ENCODE data around the gene NFKBIZ. TPM values are rescaled to one million over a fixed set of nuclear protein-coding genes. Genes with fewer than 3 reads are reported as not detected.

NFKBIZ gene
- total and polyA plus RNA-seq, 9 of the 15 experiments (the other 6 are each of a cell fraction or from before 2014, with no cell fraction given), result 1.2 to 13.7 (median 5.7) TPM

- TF ChIP-seq POLR2A (conservative IDR thresholded peaks at IDR 0.05), result no peak
- no peak for TF ChIP-seq FOXM1 (IDR thresholded peaks at IDR 0.05; ENCODE audit: low read depth)
- no peak for TF ChIP-seq FOXM1 (CRISPR knock-in tag; IDR thresholded peaks at IDR 0.05; ENCODE audit: low read depth)
- peak; percentile 84 for TF ChIP-seq CEBPB (tag; IDR thresholded peaks at IDR 0.05)
- TF ChIP-seq CAMTA2 (CRISPR knock-in tag; conservative IDR thresholded peaks at IDR 0.05), result no peak
- TF ChIP-seq, protein P1, sequence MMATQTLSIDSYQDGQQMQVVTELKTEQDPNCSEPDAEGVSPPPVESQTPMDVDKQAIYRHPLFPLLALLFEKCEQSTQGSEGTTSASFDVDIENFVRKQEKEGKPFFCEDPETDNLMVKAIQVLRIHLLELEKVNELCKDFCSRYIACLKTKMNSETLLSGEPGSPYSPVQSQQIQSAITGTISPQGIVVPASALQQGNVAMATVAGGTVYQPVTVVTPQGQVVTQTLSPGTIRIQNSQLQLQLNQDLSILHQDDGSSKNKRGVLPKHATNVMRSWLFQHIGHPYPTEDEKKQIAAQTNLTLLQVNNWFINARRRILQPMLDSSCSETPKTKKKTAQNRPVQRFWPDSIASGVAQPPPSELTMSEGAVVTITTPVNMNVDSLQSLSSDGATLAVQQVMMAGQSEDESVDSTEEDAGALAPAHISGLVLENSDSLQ (IDR thresholded peaks at IDR 0.05), result 0 out of 2 replicates have a peak, but pooled peaks have one; percentile 12
- TF ChIP-seq MEIS2 (IDR thresholded peaks at IDR 0.05; ENCODE audit: partially characterized antibody), result peak; percentile 54
- no peak for TF ChIP-seq PBX2 (CRISPR knock-in tag; IDR thresholded peaks at IDR 0.05; ENCODE audit: low read depth)
- TF ChIP-seq PBX2 (tag; conservative IDR thresholded peaks at IDR 0.05; ENCODE audit: low read depth), result peak; percentile 58
- no peak for TF ChIP-seq CEBPG (CRISPR knock-in tag; IDR thresholded peaks at IDR 0.05)
- TF ChIP-seq CEBPG (tag; conservative IDR thresholded peaks at IDR 0.05 in 1 of 2, IDR thresholded peaks at IDR 0.05 in 1 of 2), result peak; percentile 31 to 77; a peak in 3 of 4 replicates
- no peak for ATAC-seq
- Histone ChIP-seq H2AFZ (ENCODE audit: low read depth, low read length) (no peak overlapping the region), H3K4me2 (ENCODE audit: insufficient read depth, low read length) (no peak overlapping the region), H3K36me3 (ENCODE audit: control insufficient read depth, insufficient read depth, low read length) (no peaks in the 10 kb centered on the region), H3K9me3 (replicated peaks; ENCODE audit: control insufficient read depth, insufficient read depth, low read depth, low read length) (no peaks in the 10 kb centered on the region), H3K9ac (ENCODE audit: insufficient read depth in 1 of 2, low read depth in 2 of 2, low read length in 2 of 2) (no peak overlapping the region), H3K4me1 (replicated peaks in 1 of 2; ENCODE audit: control insufficient read depth in 2 of 2, insufficient read depth in 2 of 2, low read length in 2 of 2) (peaks cover 0 to 5% of the 10 kb centered on the region in 2 experiments; a peak in 3 of 5 replicates), H3K4me3 (no peak overlapping the region), H3K9me1 (ENCODE audit: control insufficient read depth, insufficient read depth, low read length) (no peaks in the 10 kb centered on the region), H4K20me1 (replicated peaks; ENCODE audit: control insufficient read depth, insufficient read depth, low read length) (no peaks in the 10 kb centered on the region), H3K79me2 (ENCODE audit: control insufficient read depth, insufficient read depth, low read length) (no peaks in the 10 kb centered on the region), H3K27me3 (ENCODE audit: control insufficient read depth in 2 of 2, insufficient read depth in 2 of 2, low read length in 2 of 2) (no peaks in the 10 kb centered on the region), H3K27ac (ENCODE audit: extremely low read depth, low read depth, low read length) (no peak overlapping the region)
- 25% methylated on average over 5 of the region's 5 CpGs for WGBS (ENCODE audit: insufficient coverage, low coverage, missing lambda C conversion rate)
- DNase-seq (ENCODE audit: extremely low read depth in 1 of 4, low spot score in 3 of 4), result no peak
- ChIA-PET POLR2A (interaction anchor here (0.6 to 1.6 kb wide), 2 partner anchors 12 to 137 kb away, joined by 3 read pairs; partner anchors contain the start of gene RPL24), CTCF (ENCODE audit: low intra/inter-chr PET ratio) (no interaction called here)
- in situ Hi-C loops (cut with MboI) (loop anchor here (25.0 kb wide), 1 partner anchor 714 kb away; no protein-coding TSS in a partner anchor), intact Hi-C loops (cut with micrococcal nuclease) (no loop called here)
- no TSS peak for BruUV-seq (replicated peaks)
- no peak for FAIRE-seq
Observed at GRCh38 chr3:101823525-101823924, 25.8 kb upstream of the NFKBIZ start.
